OCI-LY3 (cell line): ENCODE data around the gene TMC5.
"Not testable (repeated sequence)": the region's sequence is repeated elsewhere in the genome, so short reads cannot be mapped to it uniquely, and the experiment has no call there.

Experiments
- CTCF ChIP-seq: fragments of 200-600, 300-600 bp; sonication (generic); IDR thresholded peaks from 2 replicates; pipeline ENCODE4 v1.5.1; 2014; ENCODE audit warnings: antibody characterized with exemption, low read length, low read depth
- EZH2phosphoT487 ChIP-seq: fragments of 200-600 bp; shearing (Covaris generic); IDR thresholded peaks from 2 replicates; pipeline ENCODE4 v1.6.1; 2018; ENCODE audit warnings: antibody characterized with exemption, mixed run types, low read depth

- not testable (repeated sequence) for TF ChIP-seq CTCF, EZH2phosphoT487
These were observed 21.9 kb upstream of the TMC5 start for GRCh38 chr16:19395646-19396267.
